ENCODE data around the gene GSTO2. TPM values are rescaled to one million over a fixed set of nuclear protein-coding genes. Genes with fewer than 3 reads are reported as not detected.

Gene GSTO2
- polyA plus RNA-seq, 3 donors: 26.0 to 32.1 (median 30.4) TPM

DNA sequence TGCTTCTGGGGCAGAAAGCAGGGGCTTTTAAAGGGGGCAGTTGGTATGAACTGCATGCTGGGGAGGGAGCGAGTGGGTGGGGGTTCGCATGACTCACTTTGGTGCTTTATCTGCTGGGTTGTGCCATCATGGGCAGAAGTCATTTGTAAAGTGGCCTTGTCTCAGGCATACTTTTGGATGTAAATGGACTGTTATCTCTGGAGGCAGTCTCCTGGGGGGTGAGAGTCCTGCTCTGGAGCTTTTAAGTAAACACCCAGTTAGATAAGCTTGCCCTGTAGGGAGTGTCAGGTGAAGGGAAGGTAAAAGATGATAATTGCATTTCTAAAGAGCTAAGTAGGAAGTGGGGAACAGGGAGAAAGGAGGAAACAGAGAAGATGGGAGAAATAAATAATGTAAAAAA, 15.9 kb upstream of the GSTO2 start:
- DNase-seq (ENCODE audit: low read depth in 3 of 3, low spot score in 2 of 3): no peak

GRCh38 chr10:104253606-104254410, 15.2 kb upstream of the GSTO2 start:
- no peak for DNase-seq (ENCODE audit: low read depth in 3 of 3, low spot score in 2 of 3)

DNA sequence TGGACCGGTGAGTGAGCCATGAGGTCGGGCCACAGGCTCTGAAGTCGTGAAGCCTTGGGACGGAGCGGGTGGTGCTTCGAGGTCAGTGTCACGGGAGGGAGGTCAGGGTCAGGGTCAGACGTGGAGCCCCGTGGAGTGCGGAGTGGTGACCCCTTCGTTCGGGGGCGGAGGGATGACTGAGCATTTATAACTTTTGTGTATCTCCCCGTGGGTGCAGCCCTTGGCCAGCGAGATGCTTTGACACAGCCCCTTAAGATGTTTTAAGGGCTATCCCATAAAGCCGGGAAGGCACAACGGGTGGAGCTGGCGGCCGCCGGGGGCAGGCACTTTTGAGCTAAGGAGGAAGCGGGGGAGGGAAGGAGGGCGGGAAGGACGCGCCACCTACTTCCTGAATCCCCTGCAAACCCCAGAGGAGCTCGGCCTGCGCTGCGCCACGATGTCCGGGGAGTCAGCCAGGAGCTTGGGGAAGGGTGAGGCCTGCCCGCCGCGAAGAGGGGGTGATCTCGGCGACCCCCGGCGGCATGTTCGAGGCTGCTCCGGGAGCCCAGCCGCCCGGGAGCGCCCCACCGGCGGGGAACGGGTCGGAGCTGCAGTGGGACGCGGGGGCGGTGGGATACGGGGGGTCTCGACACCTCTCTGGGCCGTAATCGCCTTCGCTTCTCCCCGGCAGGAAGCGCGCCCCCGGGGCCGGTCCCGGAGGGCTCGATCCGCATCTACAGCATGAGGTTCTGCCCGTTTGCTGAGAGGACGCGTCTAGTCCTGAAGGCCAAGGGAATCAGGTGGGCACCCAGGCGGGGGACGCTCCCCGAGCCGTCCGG, 14.3 kb upstream of the GSTO2 start, which contains the start of gene GSTO1:
TSS of gene GSTO1 (plus strand) at position 400 of the 818 bp plus-strand sequence. CDS start at position 437, 37 bp downstream.
- DNase-seq (ENCODE audit: low read depth in 3 of 3, low spot score in 2 of 3): no peak

- no peak for DNase-seq (ENCODE audit: low read depth in 3 of 3, low spot score in 2 of 3)
These were observed 13.5 kb upstream of the GSTO2 start for GRCh38 chr10:104255311-104255981.

DNA sequence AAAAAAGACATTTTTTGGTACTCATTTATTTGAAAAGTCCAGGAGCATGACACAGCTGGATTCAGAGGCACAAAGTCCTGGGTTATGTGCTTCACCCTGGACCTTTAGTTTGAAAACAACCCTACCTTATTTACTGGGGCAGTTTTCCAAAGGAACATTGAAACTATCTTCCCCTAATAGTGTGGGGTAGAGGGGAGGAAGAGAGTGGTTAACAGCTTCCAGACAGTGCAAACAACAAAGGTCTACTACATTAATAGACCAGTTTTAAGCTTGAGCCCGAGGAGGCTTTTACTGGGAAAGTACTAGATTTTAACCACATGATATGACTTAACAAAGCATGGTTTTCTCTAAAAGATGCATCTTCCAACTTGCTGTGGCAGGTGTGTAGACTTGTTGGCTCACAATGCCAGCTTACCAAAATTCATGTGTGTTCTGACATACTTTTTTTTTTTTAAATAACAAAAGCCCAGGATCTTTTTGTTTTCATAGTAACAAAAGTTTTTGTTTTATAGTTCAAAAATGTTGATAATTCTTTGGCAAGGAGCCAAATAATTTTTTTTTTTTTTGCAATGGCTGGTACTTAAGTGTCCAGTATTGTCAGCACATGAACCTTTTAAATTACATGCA, 12.5 kb upstream of the GSTO2 start:
- DNase-seq (ENCODE audit: low read depth in 3 of 3, low spot score in 2 of 3): no peak

DNA sequence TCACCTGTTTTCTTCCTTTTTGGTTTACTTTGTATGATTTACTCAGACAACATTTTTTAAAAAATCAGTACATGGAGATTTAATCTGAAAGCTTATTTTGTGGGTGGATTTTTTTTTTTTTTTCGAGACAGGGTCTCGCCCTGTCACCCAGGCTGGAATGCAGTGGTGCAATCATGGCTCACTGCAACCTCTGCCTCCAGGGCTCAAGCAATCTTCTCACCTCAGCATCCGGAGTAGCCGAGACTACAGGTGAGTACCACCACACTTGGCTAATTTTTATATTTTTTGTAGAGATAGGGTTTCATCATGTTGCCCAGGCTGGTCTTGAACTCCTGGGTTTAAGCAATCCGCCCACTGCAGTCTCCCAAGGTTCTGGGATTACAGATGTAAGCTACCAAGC, 11.7 kb upstream of the GSTO2 start:
- DNase-seq (ENCODE audit: low read depth in 3 of 3, low spot score in 2 of 3): no peak

DNA sequence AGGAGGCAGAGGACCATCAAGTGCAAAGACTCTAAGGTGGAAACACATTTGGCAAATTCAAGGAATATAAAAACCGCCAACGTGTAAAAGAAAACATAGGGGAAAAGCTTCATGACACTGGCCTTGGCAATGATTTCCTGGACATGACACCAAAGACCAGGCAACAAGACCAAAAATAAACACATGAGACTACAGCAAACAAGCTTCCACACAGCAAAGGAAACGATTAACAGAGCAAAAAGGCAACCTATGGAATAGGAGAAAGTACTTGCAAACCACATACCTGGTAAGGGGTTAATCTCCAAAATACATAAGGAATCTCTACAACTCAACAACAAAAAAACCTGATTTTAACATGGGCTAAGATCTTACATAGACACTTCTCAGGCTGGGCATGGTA, 10.8 kb upstream of the GSTO2 start:
- DNase-seq (ENCODE audit: low read depth in 3 of 3, low spot score in 2 of 3): no peak

DNA sequence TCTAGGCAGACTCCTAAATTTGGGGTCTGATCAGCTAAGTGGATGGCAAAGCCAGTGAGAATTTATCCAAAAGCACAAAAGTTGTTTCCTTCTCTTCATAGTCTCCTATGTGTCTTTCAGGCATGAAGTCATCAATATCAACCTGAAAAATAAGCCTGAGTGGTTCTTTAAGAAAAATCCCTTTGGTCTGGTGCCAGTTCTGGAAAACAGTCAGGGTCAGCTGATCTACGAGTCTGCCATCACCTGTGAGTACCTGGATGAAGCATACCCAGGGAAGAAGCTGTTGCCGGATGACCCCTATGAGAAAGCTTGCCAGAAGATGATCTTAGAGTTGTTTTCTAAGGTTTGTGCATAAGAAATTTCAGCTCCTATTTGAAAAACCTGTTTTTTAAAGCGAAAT, 9.5 kb upstream of the GSTO2 start:
- DNase-seq (ENCODE audit: low read depth in 3 of 3, low spot score in 2 of 3): no peak

DNA sequence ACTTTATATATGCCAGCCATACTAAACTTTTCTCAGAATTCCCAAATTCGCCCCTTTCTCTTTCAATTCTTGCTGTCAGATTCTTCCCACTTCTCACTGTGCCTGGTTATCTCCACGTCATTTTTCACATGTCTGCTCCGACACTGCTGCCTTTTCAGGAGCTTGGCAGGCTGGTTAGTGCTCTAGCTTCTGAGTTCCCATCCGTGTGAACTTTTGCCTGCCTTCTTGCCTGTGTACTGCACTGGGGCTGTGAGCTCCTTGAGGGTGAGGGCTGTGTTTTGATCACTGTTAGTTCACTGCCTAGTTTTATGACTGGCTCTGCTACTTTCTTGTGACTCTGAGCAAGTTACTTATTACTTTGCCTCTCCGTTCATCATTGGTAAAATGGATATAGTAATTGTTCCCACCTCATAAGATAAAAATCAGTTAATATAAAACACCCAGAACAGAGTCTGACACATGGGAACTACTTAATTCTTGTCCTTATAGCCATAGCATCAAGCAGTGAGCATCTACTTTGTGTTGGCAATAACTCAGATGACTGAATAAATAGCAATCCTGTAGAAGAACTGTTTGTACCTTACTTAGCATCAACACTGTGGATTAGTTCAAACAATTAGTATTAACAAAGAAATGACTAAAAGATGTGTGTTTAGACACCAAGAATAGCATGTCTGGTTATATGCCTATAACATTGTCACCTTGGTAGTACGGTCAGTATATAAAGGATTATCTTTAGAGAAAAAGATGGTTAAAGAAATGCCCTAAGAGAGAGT, 8.8 kb upstream of the GSTO2 start:
- DNase-seq (ENCODE audit: low read depth in 3 of 3, low spot score in 2 of 3): no peak

- no peak for DNase-seq (ENCODE audit: low read depth in 3 of 3, low spot score in 2 of 3)
These were observed 8.2 kb upstream of the GSTO2 start for GRCh38 chr10:104260775-104261115.

DNA sequence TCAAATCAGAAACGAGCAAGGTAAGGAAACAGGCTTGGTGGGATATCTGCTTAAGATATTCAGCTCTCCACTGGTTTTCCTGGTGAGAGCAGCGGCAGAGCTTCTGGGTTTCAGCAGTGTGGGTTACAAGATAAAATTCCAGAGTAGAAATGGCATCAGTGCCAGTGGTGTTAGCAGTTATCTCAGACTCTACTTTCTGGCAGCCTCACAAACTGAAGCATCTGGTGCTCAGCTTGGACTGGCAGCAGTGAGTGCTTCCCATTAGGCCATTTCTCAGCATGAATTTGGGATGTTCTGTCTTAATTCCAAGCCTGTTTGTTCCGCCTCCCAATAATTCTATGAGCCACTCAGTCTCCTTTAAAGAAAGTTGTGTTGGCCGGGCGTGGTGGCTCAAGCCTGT, 6.9 kb upstream of the GSTO2 start:
- DNase-seq (ENCODE audit: low read depth in 3 of 3, low spot score in 2 of 3): no peak

DNA sequence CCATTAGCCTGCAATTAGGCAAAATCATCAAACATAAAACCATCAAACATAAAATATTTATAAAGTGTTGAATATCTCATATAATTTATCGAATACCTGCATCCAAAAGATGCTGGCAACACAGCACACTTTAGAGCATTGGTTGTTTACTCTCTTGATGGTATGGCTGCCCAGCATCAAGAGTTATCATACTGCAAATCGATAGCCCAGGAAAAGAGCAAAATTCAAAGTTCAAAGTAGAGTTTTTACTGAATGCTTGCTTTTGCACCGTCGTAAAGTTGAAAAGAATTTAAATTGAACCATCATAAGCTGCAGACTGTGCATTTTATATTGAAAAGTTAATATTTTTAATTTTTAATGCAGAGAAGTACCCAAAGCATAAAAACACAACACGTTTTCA, 4.2 kb upstream of the GSTO2 start:
- DNase-seq (ENCODE audit: low read depth in 3 of 3, low spot score in 2 of 3): no peak

DNA sequence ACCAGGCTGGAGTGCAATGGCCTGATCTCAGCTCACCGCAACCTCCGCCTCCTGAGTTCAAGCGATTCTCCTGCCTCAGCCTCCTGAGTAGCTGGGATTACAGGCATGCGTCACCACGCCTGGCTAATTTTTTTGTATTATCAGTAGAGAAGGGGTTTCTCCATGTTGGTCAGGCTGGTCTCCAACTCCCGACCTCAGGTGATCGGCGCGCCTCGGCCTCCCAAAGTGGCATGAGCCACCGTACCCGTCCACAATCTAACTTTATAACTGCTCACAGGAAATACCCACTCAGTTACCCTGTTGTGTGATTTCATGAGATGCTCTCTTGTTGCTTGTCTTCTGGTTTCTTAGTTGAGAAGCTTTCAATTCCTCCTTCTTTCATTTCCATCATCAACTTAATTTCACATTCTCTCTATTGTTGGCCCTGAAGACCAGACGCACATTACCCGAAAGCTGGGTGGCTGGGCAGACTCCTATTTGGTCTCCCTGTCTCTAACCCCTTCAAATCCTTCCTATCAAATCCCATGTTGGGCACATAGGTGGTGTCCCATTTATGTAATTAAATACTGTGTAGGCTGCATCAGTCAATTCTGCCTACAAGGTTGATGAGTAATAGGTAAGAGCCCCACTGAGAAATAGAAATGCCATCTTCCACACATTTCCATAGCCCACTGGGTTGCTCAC, 1.1 kb upstream of the GSTO2 start:
- no peak for DNase-seq (ENCODE audit: low read depth in 3 of 3, low spot score in 2 of 3)

- no peak for DNase-seq (ENCODE audit: low read depth in 3 of 3, low spot score in 2 of 3)
These were observed 625 bp upstream of the GSTO2 start for GRCh38 chr10:104268405-104268712.

- DNase-seq (ENCODE audit: low read depth in 3 of 3, low spot score in 2 of 3): no peak
These were observed 4.3 kb downstream of the GSTO2 start for GRCh38 chr10:104273286-104273685.

DNA sequence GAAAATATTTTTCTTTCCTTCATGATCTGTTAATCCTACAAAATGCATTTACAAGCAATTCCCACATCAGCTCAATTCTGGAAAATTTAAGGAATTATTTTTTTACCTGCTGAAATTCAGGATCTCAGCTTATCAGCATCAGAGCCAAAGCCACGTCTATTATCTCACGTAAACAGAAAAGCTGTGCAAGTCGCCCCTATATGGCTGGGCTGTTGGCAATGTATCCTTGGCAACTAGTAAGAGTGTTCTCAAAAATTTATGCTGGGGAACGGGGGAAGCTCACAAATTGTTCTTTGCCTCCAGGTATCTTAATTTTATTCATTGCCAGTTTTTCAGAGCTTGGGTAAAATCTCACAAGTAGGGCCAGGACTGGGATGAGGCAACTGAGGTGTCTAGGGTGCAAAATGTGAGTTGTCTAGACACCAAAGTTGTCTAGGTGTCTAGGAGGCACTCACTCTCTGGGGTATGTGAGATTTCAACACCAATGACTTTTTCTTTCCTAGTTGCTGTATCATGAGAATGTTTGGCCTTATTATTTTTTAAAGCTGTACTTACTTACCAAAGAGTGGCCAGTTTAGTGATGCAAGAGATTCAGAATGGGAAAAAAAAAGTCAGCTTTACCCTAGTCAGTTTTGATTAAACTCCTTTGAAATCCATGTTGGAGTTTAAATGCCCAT, 5.1 kb downstream of the GSTO2 start:
- no peak for DNase-seq (ENCODE audit: low read depth in 3 of 3, low spot score in 2 of 3)

DNA sequence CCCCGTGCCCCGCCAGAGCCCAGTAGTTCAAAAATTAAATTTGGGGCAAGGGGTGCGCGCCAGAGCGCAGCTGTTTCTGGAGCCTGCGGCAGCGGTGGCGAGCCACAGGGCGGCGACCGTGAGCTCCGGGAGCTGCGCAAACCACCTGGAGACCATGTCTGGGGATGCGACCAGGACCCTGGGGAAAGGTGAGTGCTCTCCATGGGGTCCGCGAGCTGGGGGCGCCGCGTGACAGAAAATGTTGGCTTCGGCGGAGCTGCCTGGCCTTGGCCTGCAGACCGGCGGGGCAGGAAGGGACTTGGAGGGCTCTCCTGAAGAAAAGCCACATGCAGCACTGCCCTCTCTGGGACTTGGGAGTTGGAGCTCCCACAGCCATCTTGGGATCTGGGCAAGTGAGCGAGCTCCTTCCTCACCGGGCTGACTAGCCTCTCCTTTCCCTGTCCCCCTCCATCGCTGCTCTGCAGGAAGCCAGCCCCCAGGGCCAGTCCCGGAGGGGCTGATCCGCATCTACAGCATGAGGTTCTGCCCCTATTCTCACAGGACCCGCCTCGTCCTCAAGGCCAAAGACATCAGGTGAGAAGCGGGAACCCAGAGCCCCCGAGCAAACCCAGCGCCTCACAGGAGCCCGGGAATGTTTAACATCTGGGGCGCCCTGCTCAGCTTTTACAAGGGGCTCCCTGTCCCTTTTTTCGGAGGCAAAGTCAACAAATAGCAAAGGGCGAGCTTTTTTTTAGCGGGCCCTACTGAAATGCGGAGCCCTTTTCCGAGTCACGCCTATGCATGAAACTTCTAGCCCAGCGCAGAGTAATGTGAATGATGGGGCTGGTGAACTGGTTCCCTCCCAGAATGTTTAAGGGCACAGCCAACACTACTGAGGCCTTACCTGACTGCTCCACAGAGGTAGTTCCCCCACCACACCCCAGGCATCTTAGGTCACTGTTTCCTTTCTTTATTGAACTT, 6.1 kb downstream of the GSTO2 start:
- no peak for DNase-seq (ENCODE audit: low read depth in 3 of 3, low spot score in 2 of 3)

DNA sequence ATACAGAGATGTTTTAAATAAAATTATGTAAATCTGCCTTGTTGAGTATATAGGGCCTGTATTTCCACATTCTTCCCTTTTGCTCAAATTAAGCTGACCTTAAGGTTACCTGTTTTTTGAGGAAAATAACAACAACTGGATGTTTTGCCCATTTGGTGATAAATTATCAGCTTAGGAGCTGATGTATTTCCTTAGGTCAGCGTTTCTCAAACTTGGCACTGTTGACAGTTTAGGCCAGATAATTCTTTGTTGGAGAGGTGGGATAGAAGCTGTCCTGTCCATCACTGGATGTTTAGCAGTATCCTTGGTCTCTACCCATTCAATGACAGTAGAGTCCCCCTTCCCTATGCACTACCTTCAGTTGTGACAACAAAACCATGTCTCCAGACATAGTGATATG, 7.2 kb downstream of the GSTO2 start:
- DNase-seq (ENCODE audit: low read depth in 3 of 3, low spot score in 2 of 3): no peak

Data from right renal cortex interstitium (tissue), 3 donors.